CD8-positive, alpha-beta memory T cell (primary cell): ENCODE results near the gene GASK1B. TPM values are rescaled to one million over a fixed set of nuclear protein-coding genes. Genes with fewer than 3 reads are reported as not detected.
A peak's percentile ranks its signal among the peaks of the same experiment; 100 is the strongest.

Experiments
- CTCF ChIA-PET: fragments of 350-600 bp; sonication (Branson Sonifier 250); formaldehyde crosslinking; loops from one replicate; lab custom pipeline; 2021; ENCODE audit warnings: antibody characterized with exemption; lab: Charles Lee
- POLR2A ChIA-PET: fragments of 350-600 bp; sonication (Branson Sonifier 250); formaldehyde crosslinking; loops from one replicate; lab custom pipeline; 2021; ENCODE audit warnings: antibody characterized with exemption; lab: Charles Lee
- DNase-seq, 5 donors: peaks; one replicate each; pipeline versions ENCODE4 v3.0.0 to v3.0.0-alpha.2; 2020 to 2022; ENCODE audit warnings: mixed read lengths in 1 of 5
- H3K27ac ChIP-seq: one replicate; pipeline ENCODE4 v1.7.0; 2013; ENCODE audit warnings: low read depth, mild to moderate bottlenecking, low read length, moderate library complexity
- H3K27me3 ChIP-seq: 2 replicates; pipeline ENCODE4 v1.7.0; 2013; ENCODE audit warnings: low read length, mild to moderate bottlenecking; ENCODE audit not compliant: insufficient read depth, poor library complexity, severe bottlenecking
- H3K36me3 ChIP-seq: 2 replicates; pipeline ENCODE4 v1.7.0; 2013; ENCODE audit warnings: mild to moderate bottlenecking, low read length, moderate library complexity; ENCODE audit not compliant: insufficient read depth
- H3K4me1 ChIP-seq: 2 replicates; pipeline ENCODE4 v1.7.0; 2013; ENCODE audit warnings: mild to moderate bottlenecking, low read length, moderate library complexity; ENCODE audit not compliant: insufficient read depth
- H3K4me3 ChIP-seq: 2 replicates; pipeline ENCODE4 v1.7.0; 2013; ENCODE audit warnings: mild to moderate bottlenecking, low read length
- H3K9me3 ChIP-seq: 2 replicates; pipeline ENCODE4 v1.7.0; 2013; ENCODE audit warnings: mild to moderate bottlenecking, low read length
- H3K27ac Mint-ChIP-seq, 8 donors: one replicate each; pipeline ENCODE4 v1.8.0; 2020 to 2021; ENCODE audit warnings: mixed read lengths in 8 of 8, mild to moderate bottlenecking in 6 of 8, inconsistent platforms in 3 of 8, moderate library complexity in 3 of 8
- H3K27me3 Mint-ChIP-seq, 2 donors: one replicate each; pipeline ENCODE4 v1.8.0; 2020 to 2021; ENCODE audit warnings: mixed read lengths in 2 of 2, mild to moderate bottlenecking in 1 of 2, moderate library complexity in 1 of 2
- H3K36me3 Mint-ChIP-seq, 3 donors: one replicate each; pipeline ENCODE4 v1.8.0; 2020 to 2021; ENCODE audit warnings: mixed read lengths in 3 of 3, inconsistent platforms in 1 of 3, mild to moderate bottlenecking in 1 of 3
- H3K4me1 Mint-ChIP-seq, 3 donors: one replicate each; pipeline ENCODE4 v1.8.0; 2020 to 2021; ENCODE audit warnings: mixed read lengths in 3 of 3, inconsistent platforms in 1 of 3, mild to moderate bottlenecking in 1 of 3
- H3K4me3 Mint-ChIP-seq, 7 donors: one replicate each; pipeline ENCODE4 v1.8.0; 2020 to 2021; ENCODE audit warnings: mixed read lengths in 7 of 7, mild to moderate bottlenecking in 6 of 7, moderate library complexity in 4 of 7, inconsistent platforms in 2 of 7
- H3K9me3 Mint-ChIP-seq, 5 donors: one replicate each; pipeline ENCODE4 v1.8.0; 2020 to 2022; ENCODE audit warnings: mixed read lengths in 5 of 5, mild to moderate bottlenecking in 3 of 5, moderate library complexity in 2 of 5, inconsistent platforms in 1 of 5
- polyA plus RNA-seq: library from polyadenylated mRNA; unstranded; fragments of 300-500 nt; fragmentation: Illumina TruSeq; gene quantifications from one replicate; pipeline ENCODE4 v1.2.3, GENCODE V29; 2021
- total RNA-seq, 2 experiments: library from RNA; stranded (reverse); gene quantifications; one replicate each; pipeline ENCODE4 v1.2.3, GENCODE V29; 2021

The GASK1B gene
- total and polyA plus RNA-seq, 3 experiments from 2014 or later = 0.29 to 0.48 TPM; not detected in 1

DNA sequence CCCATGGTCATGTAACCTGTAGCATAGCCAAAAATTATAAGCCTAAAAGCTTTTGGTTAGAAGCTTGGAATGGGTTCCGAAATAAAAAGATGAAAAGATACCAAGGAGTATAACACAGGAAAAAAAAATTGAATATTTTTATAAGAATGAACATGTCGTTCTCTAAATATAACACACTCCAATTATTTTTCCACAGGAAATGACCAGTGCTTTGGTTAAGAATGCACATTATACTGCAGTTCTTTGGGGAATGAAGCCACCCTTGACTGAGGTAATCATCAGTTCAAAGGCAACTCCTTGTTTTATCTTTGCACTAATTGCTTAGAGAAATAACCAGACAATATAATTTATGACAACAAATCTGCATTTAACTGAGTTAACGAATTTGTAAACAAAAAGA is 6.6 kb upstream of the GASK1B start:
- no peaks in the 10 kb centered on the region for H3K4me1 Mint-ChIP-seq
- CTCF ChIA-PET = no interaction called here
- no peaks in the 10 kb centered on the region for H3K4me1 ChIP-seq
- no peaks in the 10 kb centered on the region for H3K27me3 ChIP-seq
- H3K4me3 ChIP-seq = no peak overlapping the region
- H3K36me3 ChIP-seq = no peaks in the 10 kb centered on the region
- H3K9me3 ChIP-seq = no peaks in the 10 kb centered on the region
- no peak overlapping the region for H3K27ac ChIP-seq
- H3K4me3 Mint-ChIP-seq = no peak overlapping the region
- POLR2A ChIA-PET = no interaction called here
- no peaks in the 10 kb centered on the region for H3K27me3 Mint-ChIP-seq
- H3K9me3 Mint-ChIP-seq = peaks cover 0 to 2% (median 0%) of the 10 kb centered on the region in 5 donors
- H3K27ac Mint-ChIP-seq = no peak overlapping the region
- no peak for DNase-seq
- H3K36me3 Mint-ChIP-seq = no peaks in the 10 kb centered on the region

DNA sequence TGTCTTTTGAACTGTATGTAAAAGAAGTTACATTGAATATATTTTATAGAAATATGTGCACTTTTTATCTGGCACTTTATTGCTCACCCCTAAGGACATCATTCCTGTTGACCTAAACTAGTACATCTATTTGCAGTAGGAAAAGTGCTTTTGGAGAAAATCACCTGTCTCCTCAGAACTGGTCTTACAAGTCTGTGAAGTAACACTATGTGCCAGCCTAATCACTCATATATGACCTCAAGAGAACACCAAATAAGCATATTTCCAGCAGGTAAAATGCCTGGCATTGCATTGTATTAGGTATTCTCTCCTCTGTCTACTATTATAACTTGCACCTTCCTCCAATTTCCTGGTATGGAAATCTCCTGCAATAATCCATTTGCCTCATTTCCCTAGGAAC is 4.0 kb upstream of the GASK1B start:
- Mint-ChIP-seq H3K36me3 (no peaks in the 10 kb centered on the region), H3K27ac (no peak overlapping the region), H3K27me3 (peaks cover 5 to 10% of the 10 kb centered on the region in 2 donors), H3K4me1 (peaks cover 0 to 3% (median 0%) of the 10 kb centered on the region in 3 donors), H3K4me3 (no peak overlapping the region), H3K9me3 (no peaks in the 10 kb centered on the region)
- ChIA-PET POLR2A (no interaction called here), CTCF (no interaction called here)
- peaks cover 3% of the 10 kb centered on the region for H3K27me3 ChIP-seq
- no peak overlapping the region for H3K4me3 ChIP-seq
- H3K4me1 ChIP-seq = no peaks in the 10 kb centered on the region
- H3K27ac ChIP-seq = no peak overlapping the region
- no peaks in the 10 kb centered on the region for H3K36me3 ChIP-seq
- H3K9me3 ChIP-seq = no peaks in the 10 kb centered on the region
- DNase-seq = no peak

DNA sequence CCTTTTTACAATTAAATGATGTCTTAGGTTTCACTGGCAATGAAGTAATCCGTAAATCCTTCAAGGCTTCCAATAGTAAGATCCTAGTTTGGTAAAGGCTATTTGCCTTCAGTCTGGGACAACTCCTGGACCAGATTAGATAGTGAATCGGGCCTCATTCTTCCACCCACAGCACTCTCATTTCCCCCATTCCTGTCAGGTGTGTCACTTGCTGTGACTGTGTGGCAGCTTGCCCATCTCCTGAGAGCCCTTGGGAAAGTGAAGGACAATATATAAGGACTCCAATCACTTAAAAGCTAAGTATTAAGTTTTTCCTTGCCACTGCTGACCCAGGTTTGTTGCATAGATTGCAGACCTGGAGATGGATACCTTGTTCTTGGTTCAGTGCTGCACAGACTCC is 3.3 kb upstream of the GASK1B start:
- ChIA-PET POLR2A (no interaction called here), CTCF (no interaction called here)
- H3K4me3 Mint-ChIP-seq = no peak overlapping the region
- H3K27me3 Mint-ChIP-seq = peaks cover 5 to 10% of the 10 kb centered on the region in 2 donors
- H3K4me1 Mint-ChIP-seq = peaks cover 0 to 3% (median 0%) of the 10 kb centered on the region in 3 donors
- Histone ChIP-seq H3K4me3 (no peak overlapping the region), H3K9me3 (no peaks in the 10 kb centered on the region), H3K36me3 (no peaks in the 10 kb centered on the region), H3K27me3 (peaks cover 3% of the 10 kb centered on the region), H3K27ac (no peak overlapping the region), H3K4me1 (no peaks in the 10 kb centered on the region)
- no peaks in the 10 kb centered on the region for H3K9me3 Mint-ChIP-seq
- no peak overlapping the region for H3K27ac Mint-ChIP-seq
- DNase-seq = no peak
- H3K36me3 Mint-ChIP-seq = no peaks in the 10 kb centered on the region

DNA sequence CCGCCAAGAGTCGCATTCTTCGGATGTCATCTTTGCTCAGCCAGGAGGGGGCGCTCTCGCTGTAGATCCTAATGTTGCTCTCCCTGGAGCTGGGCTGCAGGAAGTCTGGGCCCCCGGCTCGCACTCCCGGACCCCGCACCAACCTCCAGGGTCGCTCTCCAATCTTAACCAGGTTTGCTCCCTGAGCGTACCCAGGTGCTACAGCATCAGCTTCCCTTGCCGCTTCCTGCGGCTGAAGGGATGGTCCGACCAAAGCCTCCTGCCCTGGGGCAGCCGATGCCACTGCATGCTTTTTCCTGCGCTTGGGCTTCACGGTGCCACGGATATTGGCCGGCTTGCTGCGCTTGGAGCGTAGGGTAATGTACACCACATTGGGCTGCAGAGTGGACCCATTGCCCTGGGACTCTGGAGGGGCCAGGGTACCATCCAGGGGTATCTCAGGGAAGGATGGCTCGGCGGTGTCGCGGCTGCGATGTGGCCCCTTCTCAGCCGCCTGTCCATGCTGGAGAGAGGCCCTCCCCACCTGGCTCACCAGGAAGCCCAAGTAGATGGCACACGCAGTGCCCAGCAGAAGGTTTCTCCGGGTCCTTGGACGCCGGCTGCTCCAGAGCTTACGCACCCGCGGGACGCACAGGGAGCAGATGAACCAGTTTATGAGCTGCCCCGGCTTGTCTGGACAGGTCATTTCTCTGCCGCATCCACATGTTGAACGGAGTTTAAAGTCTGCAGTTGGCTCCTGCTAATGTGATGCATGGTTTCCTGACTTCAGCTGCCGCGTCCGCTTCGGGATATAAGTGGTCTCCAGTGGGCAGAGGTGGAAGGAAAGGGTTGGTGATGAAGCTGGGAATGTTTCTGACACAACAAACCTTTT is 1.9 kb downstream of the GASK1B start:
- Histone ChIP-seq H3K36me3 (no peaks in the 10 kb centered on the region), H3K9me3 (no peaks in the 10 kb centered on the region), H3K4me1 (no peaks in the 10 kb centered on the region), H3K27ac (no peak overlapping the region), H3K27me3 (peaks cover 3% of the 10 kb centered on the region), H3K4me3 (no peak overlapping the region)
- DNase-seq = peak in 1 of 5 donors; percentile 39
- no peaks in the 10 kb centered on the region for H3K9me3 Mint-ChIP-seq
- POLR2A ChIA-PET = no interaction called here
- H3K4me3 Mint-ChIP-seq = no peak overlapping the region
- peaks cover 0 to 6% (median 0%) of the 10 kb centered on the region in 3 donors for H3K4me1 Mint-ChIP-seq
- H3K36me3 Mint-ChIP-seq = no peaks in the 10 kb centered on the region
- CTCF ChIA-PET = no interaction called here
- no peak overlapping the region for H3K27ac Mint-ChIP-seq
- peaks cover 10 to 26% of the 10 kb centered on the region in 2 donors for H3K27me3 Mint-ChIP-seq

DNA sequence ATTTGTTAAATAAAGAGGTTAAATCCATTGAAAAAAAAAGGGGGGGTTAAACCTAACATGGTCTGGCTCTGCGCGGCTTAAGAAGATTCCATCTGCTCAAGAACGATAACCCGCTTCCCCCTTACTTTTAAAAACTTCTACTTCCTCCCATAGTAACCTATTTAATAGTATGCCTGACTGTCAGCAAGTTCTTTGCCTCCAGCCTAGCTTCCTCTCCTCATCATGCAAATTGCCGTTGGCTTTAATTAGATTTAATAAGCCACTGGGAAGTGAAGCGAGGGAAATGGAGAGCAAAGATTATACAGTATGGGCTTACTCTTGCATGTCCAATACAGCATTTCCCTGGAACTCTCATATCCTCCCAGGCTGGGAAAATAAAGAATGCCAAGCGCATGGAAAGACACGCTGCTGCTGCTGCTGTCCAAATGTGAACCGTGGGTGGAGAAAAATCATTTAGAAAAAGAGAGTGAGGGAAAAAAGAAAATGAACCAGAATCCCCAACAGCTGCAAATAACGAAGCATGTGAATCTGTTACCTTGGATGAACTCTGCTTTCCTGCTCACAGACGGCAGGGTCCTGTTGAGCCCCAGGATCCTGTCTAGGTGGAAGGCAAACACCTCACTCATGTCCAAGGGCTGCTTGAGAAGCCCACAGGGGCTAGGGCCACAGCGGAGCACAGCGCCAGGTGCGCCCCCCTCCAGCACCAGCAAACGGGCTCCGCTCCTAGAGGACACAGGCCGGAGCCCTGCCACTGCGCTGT is 2.7 kb downstream of the GASK1B start:
- H3K4me3 ChIP-seq = no peak overlapping the region
- Mint-ChIP-seq H3K9me3 (no peaks in the 10 kb centered on the region), H3K4me3 (no peak overlapping the region), H3K36me3 (no peaks in the 10 kb centered on the region), H3K27ac (no peak overlapping the region), H3K4me1 (peaks cover 0 to 6% (median 0%) of the 10 kb centered on the region in 3 donors), H3K27me3 (peaks cover 10 to 26% of the 10 kb centered on the region in 2 donors)
- CTCF ChIA-PET = no interaction called here
- H3K27me3 ChIP-seq = peaks cover 3% of the 10 kb centered on the region
- DNase-seq = no peak
- no peaks in the 10 kb centered on the region for H3K4me1 ChIP-seq
- no peaks in the 10 kb centered on the region for H3K9me3 ChIP-seq
- POLR2A ChIA-PET = no interaction called here
- no peak overlapping the region for H3K27ac ChIP-seq
- H3K36me3 ChIP-seq = no peaks in the 10 kb centered on the region

DNA sequence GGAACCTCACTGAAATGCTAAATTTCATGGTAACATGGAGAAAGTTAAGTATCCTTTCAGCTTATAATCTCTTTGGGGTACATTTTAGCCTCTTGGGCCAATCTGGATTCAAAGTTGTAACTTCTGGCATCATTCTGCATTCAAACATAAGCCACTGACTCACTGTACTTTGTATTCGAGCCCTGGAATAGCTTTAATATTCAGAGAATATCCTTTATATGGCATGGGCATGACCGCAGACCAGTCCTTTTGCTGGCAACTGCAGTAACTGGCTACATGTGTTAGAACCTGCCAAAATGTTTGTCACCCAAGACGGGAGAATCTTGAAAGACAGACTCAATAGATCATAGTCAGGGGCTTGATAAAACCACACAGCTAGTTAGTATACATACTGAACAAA is 3.3 kb downstream of the GASK1B start:
- no peaks in the 10 kb centered on the region for H3K9me3 Mint-ChIP-seq
- no peak overlapping the region for H3K4me3 ChIP-seq
- no peaks in the 10 kb centered on the region for H3K9me3 ChIP-seq
- H3K27me3 ChIP-seq = peaks cover 3% of the 10 kb centered on the region
- peaks cover 0 to 6% (median 0%) of the 10 kb centered on the region in 3 donors for H3K4me1 Mint-ChIP-seq
- no peak overlapping the region for H3K27ac Mint-ChIP-seq
- DNase-seq = no peak
- H3K4me3 Mint-ChIP-seq = no peak overlapping the region
- no peaks in the 10 kb centered on the region for H3K36me3 Mint-ChIP-seq
- ChIA-PET POLR2A (no interaction called here), CTCF (no interaction called here)
- no peak overlapping the region for H3K27ac ChIP-seq
- peaks cover 10 to 26% of the 10 kb centered on the region in 2 donors for H3K27me3 Mint-ChIP-seq
- no peaks in the 10 kb centered on the region for H3K4me1 ChIP-seq
- no peaks in the 10 kb centered on the region for H3K36me3 ChIP-seq

DNA sequence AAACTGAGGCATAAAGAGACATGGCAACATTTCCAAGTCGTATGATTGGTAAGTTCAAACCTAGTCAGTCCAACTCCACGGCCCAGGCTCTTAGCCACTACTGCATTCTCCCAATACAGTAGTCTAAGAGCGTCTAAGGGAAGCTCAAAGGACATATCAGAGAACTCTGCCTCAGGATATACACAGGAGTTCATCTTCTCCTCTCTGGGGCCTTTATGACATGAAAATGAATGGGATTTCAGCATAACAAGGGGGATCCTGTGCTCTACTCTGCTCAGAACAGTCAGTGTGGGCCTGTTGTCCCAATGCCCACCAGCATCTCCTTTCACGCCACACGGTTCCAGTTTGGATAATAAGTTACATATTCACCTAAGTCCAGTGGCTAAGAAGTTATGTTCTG is 4.2 kb downstream of the GASK1B start:
- Histone ChIP-seq H3K27ac (no peak overlapping the region), H3K9me3 (no peaks in the 10 kb centered on the region), H3K4me1 (no peaks in the 10 kb centered on the region), H3K36me3 (no peaks in the 10 kb centered on the region), H3K27me3 (no peaks in the 10 kb centered on the region), H3K4me3 (no peak overlapping the region)
- ChIA-PET POLR2A (no interaction called here), CTCF (no interaction called here)
- Mint-ChIP-seq H3K4me3 (no peak overlapping the region), H3K27me3 (peaks cover 10 to 26% of the 10 kb centered on the region in 2 donors), H3K27ac (no peak overlapping the region), H3K9me3 (no peaks in the 10 kb centered on the region), H3K4me1 (peaks cover 0 to 6% (median 0%) of the 10 kb centered on the region in 3 donors), H3K36me3 (no peaks in the 10 kb centered on the region)
- DNase-seq = no peak

DNA sequence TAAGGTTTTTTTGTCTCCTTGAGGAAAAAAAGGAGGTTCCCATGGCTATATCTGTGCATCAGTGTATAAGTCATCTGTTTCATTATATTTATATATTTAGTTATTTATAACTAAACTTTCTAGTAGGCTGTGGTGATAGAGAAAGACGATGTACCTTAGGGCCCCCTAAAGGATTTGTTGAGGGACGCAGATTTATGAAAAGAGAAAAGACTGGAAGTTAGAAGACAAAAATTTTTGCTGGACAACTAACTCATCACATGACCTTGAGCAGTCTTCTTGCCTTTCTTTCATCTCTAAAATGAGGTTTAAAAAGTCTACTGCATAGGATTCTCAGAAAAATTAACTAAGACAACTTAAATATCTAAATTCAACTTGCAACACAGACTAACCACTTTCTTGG is 6.1 kb downstream of the GASK1B start:
- POLR2A ChIA-PET = no interaction called here
- Mint-ChIP-seq H3K36me3 (no peaks in the 10 kb centered on the region), H3K4me1 (peaks cover 0 to 2% (median 0%) of the 10 kb centered on the region in 3 donors), H3K4me3 (no peak overlapping the region), H3K27ac (no peak overlapping the region), H3K27me3 (peaks cover 5 to 17% of the 10 kb centered on the region in 2 donors), H3K9me3 (no peaks in the 10 kb centered on the region)
- CTCF ChIA-PET = no interaction called here
- Histone ChIP-seq H3K4me1 (no peaks in the 10 kb centered on the region), H3K9me3 (no peaks in the 10 kb centered on the region), H3K27ac (no peak overlapping the region), H3K36me3 (no peaks in the 10 kb centered on the region), H3K4me3 (no peak overlapping the region), H3K27me3 (no peaks in the 10 kb centered on the region)
- DNase-seq = no peak
